Amniotic stem cell (primary cell): ENCODE measurements around the gene PODNL1.

Experiments
- DNase-seq: peaks from one replicate; lab custom pipeline; 2025; lab: John Stamatoyannopoulos, UW

Gene PODNL1

GRCh38 chr19:13957051-13957450 lies 18.8 kb upstream of the PODNL1 start:
- DNase-seq, result no peak

DNA sequence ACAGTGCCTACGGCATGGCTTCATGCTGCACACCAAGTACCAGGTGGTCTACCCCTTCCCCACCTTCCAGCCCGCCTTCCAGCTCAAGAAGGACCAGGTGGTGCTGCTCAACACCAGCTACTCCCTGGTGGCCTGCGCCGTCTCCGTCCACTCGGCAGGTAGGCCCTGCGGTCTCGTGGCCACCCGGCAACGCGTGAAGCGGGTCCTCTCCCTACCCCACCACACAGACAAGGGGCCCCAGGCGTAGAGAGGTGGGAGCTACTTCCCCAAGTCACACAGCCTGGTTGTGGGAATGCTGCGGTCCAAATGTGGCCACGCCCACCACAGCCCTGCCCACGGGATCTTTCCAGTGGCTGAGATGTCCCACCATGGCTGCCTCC lies 18.1 kb upstream of the PODNL1 start:
- DNase-seq, result no peak

DNA sequence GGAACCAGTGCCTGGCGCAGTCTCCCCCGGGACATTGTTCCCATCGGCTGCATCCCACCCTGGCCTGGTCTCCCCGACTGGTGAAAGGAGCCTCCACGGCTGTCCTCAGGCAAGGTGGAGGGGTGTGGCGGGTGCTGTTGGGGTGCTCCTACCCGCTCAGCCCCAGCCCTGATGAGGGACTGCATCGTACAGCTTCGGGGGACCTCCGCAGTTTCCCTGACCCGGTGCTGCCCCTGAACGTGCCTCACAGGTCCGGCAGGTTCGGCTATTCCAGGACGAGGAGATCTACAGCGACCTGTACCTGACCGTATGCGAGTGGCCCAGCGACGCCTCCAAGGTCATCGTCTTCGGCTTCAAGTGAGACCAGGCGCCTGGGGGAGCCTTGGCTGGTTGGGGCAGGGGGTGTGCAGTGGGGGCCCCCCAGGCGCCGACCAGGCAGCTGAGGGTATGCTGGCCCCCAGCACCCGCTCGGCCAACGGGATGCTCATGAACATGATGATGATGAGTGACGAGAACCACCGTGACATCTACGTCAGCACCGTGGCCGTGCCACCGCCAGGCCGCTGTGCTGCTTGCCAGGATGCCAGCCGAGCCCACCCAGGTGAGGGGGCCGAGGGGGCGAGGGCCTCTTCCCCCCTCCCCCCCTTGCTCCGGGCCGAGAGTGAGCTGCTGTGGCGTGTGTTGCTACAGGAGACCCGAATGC lies 17.6 kb upstream of the PODNL1 start:
- DNase-seq, result no peak

GRCh38 chr19:13954185-13954584 lies 16.0 kb upstream of the PODNL1 start:
- DNase-seq, result no peak

DNA sequence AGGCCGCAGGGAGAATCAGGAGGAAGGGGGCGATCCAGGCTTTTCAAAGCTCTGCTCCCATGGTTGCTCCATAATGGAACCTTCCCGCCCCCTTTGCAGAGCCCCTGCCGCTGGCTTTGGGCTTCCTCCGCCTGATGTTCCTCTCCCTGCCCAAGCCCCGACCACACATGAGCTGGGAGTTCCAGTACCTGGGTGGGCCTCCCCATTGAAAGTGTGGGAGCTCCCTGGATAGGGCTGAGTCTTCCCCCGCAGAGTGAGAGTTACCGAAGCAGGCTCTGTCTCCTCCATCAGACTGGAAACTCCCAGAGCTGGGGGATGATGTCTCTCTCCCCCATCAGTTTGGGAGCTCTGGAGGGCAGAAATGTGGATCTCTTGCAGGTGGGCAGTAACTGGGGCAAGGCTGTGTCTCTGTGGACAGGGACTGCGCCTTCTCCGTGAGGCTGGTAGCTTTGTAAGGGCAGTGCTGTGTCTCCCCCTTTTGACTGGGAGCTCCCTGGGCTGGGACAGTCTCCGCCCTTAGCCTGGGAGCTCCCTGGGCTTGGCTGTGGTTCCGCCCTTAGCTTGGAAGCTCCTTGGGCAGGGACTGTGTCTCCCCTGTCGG lies 14.8 kb upstream of the PODNL1 start:
- peak; percentile 7 for DNase-seq

- DNase-seq, result peak; percentile 100
These were observed 14.1 kb upstream of the PODNL1 start, which contains the start of gene DCAF15 for GRCh38 chr19:13952154-13952930. DCAF15 (plus strand) TSS chr19:13952509; CDS start chr19:13952513, 4 bp downstream.

- no peak for DNase-seq
These were observed 13.6 kb upstream of the PODNL1 start for GRCh38 chr19:13951799-13952153.

DNA sequence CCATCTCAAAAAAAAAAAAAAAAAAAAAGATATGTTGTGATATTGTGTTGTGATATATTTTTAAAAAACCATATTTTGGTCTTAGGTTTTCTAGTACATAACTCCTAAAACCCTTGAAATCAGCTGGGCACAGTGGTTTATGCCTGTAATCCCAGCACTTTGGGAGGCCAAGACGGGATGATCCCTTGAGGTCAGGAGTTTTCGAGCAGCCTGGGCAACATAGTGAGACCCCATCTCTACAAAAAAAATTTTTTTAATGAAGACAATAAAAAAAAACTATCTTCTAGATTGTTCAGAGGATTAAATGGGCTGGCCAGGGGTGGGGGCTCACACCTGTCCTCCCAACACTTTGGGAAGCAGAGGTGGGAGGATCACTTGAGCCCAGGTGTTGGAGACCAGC lies 12.8 kb upstream of the PODNL1 start:
- no peak for DNase-seq

DNA sequence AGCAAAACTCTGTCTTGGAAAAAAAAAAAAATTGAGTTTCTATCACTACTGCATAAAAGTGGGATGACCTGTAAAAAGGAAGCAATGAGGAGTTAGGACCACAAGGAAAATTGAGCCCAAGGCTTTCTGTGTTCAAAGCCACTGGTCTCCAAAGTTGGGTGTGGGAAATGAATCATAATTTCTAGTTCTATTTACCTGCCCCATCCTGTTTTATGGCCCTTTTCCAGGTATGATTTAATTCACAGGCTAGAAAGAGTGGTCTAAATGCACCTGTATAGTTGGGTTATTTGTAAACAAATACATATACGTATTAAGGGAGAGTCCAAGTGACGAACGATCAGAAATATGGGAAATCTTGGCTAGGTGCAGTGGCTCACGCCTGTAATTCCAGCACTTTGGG lies 8.2 kb upstream of the PODNL1 start:
- no peak for DNase-seq

DNA sequence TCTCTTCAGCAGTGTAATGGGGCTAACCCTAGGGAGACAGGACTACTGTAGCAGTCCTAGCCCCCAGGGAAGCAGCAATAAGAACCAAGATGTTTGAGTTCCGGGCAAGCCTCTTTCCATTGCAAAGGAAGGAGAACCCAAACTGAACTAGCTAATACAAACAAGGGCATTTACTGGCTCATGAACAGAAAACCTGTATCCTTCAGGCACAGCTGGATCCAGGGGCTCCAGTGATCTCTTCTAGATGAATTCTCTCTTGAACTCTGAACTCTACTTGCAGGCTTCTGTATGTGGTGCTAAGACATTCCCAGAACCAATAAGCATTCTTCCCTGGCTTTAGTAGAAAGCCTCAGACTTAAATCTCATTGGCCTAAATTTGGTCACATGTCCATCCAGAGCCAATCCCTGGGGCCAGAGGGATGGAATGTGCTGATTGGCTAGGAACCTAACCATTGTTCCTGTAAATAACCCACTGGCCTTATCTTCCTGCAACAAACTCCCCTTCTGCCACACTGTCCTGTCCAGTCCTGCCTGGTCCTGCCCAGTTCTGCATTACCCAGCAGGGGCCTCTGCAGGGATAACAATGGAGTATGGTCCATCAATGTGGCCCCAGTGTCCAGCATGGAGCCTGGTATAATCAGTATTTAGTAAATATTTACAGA lies 3.9 kb upstream of the PODNL1 start:
- no peak for DNase-seq

DNA sequence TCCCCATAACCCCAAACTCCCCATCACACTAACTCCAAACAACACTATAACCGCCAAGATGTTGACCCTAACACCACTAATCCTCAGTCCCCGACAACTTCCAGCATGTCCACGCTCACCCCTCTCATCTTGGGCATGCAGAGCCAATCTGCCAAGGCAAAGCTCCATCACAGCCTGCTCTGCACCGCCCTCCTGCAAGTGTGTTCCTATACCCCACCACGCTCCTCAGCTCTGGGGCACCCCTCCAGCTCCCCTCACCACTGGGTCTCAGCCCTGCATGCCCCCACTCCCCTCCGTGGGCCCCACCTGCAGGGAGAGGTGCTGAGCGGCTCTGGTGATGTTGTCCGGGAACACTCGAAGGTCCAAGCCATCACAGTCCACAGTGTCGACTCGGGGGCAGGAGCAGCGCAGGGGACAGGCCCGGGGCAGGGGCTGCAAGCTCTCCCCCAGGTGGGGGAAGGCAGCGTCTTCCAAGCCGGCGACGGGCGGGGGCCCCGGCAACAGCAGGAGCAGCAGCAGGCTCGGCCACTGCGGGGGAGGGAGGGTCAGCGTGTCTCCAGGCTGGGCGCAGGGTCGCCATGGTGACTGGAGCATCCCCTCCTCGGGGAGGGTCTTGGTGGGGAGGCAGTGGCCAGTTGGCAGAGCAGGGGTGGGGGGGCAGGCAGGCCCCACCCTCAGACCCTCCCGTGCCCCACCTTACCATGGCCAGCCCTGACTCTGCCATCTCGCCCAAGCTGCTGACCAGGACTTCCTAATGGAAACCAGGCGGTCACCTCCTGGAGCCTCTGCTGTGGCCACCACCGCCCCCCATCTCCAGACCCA lies 527 bp downstream of the PODNL1 start:
- DNase-seq, result no peak

- no peak for DNase-seq
These were observed 2.3 kb downstream of the PODNL1 start for GRCh38 chr19:13935765-13936510.

- no peak for DNase-seq
These were observed 3.5 kb downstream of the PODNL1 start for GRCh38 chr19:13934785-13935109.

DNA sequence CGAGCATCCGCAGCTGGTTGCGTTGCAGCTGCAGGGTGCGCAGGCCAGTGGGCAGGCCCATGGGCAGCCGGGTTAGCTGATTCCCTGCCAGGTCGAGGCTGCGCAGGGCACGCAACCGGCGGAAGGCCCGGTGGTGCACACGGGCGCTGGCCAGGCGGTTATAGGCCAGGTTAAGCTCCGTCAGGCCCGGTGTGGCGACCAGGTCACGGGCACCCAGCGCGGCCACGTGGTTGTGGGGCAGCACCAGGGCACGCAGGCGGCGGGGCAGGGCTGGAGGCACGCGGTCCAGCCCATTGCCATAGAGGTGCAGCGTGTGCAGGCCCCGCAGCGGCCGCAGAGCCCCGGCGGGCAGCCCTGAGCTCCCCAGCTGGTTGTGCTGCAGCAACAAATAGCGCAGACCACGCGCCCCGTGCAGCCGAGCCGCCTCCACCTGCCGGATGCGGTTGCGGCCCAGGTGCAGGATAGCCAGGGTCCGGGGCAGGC lies 5.3 kb downstream of the PODNL1 start:
- DNase-seq, result no peak

DNA sequence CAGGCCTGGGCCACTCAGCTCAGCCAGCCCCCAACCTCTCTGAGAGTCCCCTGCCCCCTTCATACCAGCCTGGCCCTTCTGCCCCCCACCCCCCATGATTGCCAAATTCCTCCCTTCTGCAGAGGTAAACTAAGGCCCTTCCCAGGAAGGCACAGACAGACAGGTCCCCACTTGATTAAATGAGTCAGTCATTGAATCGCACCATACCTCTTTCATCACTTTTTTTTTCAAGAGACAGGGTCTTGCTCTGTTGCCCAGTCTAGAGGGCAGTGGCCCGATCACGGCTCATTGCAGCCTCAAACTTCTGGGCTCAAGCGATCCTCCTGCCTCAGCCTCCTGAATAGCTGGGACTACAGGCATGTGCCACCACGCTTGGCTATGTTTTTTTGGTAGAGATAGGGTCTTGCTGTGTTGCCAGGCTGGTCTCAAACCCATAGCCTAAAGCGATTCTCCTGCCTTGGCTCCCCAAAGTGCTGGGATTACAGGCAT lies 6.0 kb downstream of the PODNL1 start:
- no peak for DNase-seq

- DNase-seq, result no peak
These were observed 6.6 kb downstream of the PODNL1 start for GRCh38 chr19:13931391-13932148.

DNA sequence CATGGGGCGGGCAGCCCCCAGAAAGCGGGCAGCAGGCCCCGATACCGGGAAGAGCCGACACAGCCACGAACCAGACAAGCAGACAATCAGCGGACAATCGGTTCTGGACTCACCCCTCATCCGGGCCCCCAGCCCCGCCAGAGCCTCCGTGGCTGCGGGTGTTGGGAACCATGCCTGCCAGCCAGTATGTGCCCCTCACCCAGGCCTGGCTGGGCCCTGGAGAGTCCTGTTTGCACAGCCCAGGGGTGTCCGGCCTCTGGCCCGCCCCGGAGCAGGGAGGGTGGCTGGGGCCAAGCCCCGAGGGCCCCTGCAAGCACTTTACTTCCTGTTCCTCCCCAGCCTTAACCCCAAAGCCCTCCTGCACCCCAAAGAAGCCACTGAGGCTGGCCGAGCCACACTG lies 7.8 kb downstream of the PODNL1 start:
- no peak for DNase-seq

DNA sequence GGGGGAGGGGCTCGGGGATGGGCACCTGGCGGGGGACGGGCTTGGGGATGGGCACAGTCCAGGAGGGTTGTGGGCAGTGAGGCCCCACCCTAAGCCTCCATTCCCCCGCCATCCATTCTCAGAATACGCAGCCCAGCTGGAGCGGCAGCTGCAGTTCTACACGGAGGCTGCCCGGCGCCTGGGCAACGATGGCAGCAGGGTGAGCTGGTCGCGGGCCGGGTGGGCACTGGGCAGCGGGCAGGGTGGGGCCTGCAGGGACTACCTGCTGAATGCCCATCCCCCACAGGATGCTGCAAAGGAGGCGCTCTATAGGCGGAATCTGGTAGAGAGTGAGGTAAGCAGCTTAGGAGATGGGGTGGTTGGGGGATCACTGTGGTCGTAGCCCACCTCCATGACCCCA lies 8.3 kb downstream of the PODNL1 start:
- no peak for DNase-seq

DNA sequence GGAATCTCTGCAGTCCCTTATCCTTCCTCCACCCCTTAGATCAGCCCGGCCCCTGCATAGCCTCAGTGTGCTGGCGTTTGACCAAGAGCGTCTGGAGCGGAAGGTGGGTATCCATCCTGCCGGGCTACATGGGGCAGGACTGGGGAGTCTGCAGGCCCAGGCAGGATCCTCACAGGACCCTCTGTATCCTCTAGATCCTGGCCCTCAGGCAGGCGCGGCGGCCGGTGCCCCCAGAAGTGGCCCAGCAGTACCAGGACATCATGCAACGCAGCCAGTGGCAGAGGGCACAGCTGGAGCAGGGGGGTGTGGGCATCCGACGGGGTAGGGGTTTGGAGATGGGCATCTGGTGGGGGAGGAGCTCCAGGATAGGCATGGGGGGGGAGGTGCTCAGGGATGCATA lies 8.9 kb downstream of the PODNL1 start:
- DNase-seq, result no peak

DNA sequence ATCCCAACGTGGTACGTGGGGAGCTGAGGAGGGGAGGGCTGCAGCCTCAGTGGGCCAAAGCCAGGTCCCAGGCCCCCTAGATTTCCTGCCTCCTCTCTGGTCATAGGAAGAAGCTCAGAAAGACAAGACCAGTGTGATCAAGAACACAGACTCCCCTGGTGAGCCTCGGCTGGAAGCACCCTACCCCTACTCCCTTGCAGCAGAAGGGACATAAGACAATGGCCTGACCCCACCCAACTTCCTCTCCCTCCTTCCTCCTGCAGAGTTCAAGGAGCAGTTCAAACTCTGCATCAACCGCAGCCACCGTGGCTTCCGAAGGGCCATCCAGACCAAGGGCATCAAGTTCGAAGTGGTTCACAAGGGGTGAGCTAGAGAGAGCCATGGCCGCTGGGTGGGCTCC lies 11.5 kb downstream of the PODNL1 start:
- DNase-seq, result no peak
